GM21576 (cell line): Measurements from ENCODE around the gene MATN3.

ENCODE experiments used
- ATAC-seq: cut with Tn5 transposase; IDR thresholded peaks from one replicate; pipeline ENCODE4 v1.9.1; 2021; ENCODE audit warnings: mild to moderate bottlenecking, moderate library complexity; ENCODE audit not compliant: unreplicated experiment

MATN3 gene

DNA sequence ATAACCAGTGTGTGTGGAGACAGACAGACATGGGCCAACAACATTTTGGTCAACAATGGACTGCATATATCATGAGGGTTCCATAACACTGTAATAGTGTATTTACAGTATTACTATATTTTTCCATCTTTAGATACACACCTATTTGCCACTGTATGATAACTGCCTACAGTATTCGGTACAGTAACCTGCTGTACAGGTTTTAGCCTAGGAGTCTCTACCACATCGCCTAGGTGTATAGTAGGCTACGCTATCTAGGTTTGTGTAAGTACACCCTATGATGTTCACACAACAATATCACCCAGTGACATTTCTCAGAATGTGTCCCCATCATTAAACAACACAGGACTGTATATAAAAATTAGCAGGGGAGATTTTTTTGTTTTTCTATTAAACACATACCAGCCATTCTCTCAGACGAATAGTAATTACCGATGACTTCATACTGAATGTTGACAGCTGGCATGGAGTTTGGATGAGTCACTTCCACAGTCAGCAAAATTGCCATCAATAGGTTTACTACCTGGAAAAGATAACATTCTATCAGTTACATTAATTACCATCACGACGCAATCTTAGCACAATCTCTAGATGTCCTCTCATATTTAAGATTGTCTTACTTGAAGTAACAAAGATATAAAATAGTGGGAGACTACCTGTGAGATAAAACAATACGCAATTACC is 28.2 kb upstream of the MATN3 start:
- no peak for ATAC-seq

DNA sequence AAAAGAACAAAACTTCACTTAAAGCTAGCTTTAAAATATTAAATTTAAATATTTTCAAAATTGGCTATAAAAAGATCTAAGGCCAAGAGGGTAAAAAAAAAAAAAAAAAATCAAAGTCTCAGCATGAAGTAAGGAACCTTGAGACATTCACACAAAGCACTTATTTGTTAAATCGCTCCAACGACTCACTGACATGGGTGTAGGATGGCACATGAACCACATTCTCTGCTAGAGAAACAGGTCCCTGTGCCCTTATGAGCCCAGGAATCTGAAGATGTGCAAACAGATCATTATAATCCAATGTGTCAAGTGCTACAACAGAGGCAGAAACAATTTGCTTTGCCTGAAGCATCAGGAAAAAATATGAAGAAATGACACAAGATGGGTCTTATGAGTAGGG is 25.2 kb upstream of the MATN3 start:
- ATAC-seq, result no peak

DNA sequence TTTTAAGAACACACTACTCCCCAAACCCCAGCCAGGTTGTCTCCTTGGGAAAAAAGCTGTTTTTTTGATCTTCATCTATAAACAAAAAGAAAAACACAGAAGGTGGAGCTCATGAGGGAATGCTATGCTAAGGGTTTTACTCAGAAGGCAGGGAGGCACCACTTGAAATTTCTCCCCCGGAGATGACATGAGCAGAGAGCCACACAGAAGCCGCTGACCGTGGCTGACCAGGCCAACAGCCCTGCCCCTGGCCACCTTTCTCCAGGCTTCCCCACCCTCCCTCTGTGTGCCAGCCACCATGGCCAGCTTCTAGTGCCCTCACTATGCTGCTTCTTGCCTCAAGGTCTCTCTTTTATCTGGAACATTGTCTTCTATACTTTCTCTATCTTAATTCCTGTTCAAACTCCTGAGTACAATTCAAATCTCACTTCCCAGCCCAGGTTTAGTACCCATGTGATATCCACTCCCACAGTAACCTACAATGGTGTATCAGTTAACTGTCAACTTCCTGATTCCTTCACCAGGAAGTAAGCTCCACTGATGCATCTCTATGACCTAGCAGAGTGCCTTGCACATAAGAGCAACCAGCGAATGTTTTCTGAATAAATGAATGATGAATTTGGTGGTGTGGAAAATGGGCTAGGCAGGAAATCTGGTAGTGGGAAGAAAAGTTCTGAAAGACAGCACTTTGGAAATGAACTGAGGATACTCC is 23.6 kb upstream of the MATN3 start:
- no peak for ATAC-seq

DNA sequence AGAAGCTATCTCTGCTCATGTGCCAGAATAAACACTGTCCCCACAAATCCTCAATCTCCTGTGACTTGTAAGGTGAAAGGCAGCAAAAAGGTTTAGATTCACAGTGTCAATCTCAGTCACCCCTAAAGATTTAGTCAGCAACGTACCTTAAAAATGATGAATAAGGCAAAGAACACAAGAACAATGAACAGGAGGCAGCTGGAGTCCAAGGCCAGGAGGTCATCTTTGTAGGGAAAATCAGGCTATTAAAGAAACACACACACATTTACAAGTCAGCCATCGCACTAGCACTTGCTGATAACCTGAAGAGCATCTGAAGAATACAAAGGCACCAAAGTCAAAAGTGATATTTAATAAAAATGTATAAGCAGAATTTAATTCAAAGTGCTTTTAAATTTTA is 22.4 kb upstream of the MATN3 start:
- no peak for ATAC-seq

DNA sequence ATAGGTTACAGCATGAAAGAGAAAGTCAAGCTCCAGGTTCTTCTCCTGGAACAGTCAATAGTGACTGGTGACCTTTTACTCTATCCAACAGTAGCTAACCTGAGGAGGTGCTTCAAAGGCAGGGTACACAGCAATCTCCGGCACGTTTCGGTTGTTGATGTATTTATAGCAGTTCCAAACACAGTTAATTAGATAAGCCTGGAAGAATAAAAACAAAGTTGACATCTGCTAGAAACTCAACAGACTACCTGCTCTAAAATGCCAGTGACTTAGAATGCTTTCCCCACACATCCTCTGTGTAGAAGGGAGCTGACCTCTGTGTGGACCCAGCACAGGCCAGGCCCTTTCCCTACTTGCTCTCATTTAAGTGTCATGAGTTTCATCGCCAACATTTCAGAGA is 21.8 kb upstream of the MATN3 start:
- ATAC-seq, result no peak

DNA sequence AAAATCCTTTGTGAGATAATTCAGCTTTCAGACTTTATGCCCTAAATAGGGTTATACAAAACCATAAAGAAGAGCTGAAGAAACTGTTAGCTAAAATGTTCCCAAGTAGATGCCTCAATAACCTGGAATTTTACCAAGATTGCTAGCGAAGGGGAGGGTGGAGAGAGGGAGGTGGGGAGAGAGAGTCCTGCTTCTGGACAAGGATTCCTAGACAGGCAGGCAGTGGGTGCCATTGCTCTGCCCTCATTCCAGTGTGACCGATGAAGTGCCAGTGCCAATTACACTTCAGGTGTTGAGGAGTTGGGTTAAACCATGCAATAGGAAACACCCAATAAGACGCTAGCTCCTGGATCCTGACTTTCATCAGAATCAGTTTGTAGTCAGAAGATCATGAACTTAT is 20.9 kb upstream of the MATN3 start:
- ATAC-seq, result no peak

DNA sequence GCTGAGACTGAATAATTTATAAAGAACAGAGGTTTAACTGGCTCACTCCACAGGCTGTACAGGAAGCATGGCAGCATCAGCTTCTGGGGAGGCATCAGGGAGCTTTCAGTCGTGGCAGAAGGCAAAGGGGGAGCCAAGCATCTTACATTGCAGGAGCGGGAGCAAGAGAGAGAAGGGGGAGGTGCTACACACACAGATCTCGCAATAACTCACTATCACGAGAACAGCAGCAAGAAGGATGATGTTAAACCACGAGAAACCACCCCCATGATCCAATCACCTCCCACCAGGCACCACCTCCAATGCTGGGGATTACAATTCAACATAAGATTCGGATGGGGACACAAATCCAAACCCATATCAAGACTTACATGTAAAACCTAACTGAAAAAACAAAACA is 17.8 kb upstream of the MATN3 start:
- ATAC-seq, result no peak

DNA sequence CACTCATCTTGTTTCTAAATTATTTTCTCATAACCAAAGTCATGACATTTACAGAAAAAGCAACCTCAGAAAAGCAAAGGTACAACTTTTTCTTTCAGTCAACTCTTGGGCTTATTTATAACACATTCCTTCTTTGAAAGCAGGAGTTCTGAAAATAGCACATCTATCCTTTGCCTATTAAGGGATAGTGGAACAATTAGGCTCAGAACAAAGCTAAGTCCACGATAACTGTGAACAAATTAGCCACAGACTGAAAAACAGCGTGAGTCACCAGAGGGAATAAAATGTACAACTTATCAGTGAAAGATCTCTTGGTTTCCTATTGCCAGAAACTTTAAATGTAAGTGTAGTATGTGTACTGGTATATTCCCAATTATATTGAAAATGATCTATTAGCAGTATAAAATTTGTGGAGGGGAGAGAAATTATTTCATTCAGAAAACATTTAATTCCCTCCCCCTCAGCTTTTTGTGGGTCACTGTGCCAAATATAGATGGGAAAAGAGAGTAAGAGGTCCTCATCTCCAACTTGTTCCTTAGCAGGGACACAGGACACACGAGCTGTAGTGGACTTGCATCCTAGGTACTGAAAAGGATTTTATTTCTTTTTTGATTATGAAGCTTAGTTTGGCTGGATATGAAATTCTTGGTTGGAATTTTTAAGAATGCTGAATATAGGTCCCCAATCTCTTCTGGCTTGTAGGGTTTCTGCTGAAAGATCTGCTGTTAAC is 15.4 kb upstream of the MATN3 start:
- no peak for ATAC-seq

DNA sequence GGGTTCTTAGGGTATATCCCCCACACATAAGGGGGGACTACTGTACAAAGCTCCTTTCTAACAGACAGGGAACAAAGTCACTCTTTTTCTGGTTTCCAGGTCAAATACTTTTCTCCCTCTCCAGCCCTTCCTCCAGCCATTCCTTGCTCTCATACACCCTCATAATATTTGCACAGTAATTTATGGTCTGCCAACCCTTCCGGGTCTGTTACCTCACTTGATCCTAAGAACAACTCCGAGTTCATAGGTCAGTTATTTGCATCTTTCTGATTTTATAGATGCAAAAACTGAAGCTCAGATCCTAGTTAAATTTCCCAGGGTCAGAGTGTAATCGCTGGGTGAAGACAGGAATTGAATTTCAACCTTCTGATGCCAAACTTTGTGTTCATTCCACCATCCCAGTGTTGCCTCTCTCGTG is 14.8 kb upstream of the MATN3 start:
- no peak for ATAC-seq

DNA sequence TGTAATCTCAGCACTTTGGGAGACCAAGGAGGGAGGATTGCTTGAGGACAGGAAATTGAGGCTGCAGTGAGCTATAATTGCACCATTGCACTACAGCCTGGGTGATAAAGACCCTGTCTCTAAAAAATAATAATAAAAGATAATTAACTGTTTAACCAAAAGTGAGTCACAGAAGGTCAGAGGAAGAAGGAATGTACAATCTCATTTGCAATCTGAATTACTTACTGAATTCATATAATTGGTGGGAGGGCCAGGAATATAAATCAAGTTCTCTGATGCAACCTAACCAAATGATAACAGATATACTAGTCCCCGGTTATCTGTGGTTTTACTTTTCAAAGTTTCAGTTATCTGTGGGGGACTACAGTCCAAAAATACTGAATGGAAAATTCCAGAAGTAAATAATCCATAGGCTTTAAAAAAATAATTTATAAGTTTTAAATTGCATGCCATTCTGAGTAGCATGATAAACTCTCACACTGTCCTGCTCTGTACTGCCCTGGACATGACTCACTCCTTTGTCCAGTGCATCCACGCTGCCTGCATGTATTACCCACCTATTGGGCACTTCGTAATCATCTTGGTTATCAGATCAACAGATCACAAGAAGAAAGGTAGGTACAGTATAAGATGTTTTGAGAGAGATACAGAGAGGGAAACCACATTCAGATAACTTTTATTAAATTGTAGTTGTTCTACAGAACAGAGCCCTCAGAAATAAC is 12.8 kb upstream of the MATN3 start:
- no peak for ATAC-seq

DNA sequence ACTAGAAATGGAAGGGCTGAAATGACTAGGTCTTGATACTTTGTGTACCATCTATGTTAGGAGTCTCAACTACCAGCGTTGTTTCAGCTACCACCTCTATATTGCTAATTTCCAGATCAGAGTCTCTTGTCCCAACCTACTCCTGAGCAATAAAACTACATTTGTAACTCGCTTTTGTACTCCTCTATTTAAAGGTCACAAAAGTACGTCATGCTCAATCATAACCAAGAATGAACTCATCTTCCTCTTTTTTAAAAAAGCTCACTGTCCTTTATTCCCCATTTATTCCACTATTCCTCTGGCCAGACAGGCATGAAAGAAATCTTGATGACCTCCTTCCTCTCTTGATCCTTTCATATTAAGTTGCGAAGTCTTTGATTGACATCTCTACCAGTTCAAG is 11.2 kb upstream of the MATN3 start:
- no peak for ATAC-seq

DNA sequence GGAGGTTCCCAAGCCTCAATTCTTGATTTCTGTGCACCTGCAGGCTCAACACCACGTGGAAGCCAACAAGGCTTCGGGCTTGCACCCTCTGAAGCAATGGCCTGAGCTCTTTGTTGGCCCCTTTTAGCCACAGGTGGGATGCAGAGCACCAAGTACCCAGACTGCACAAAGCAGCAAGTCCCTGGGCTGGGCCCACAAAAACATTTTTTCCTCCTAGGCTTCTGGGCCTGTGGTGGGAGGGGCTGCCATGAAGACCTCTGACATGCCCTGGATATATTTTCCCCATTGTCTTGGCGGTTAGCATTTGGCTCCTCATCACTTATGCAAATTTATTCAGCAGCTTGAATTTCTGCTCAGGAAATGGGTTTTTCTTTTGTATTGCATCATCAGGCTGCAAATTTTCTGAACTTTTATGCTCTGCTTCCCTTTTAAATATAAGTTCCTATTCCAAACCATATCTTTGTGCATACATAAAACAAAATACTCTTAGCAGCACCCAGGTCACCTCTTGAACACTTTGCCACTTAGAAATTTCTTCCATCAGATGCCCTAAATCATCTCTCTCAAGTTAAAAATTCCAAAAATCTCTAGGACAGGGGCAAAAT is 9.0 kb upstream of the MATN3 start:
- ATAC-seq, result no peak

DNA sequence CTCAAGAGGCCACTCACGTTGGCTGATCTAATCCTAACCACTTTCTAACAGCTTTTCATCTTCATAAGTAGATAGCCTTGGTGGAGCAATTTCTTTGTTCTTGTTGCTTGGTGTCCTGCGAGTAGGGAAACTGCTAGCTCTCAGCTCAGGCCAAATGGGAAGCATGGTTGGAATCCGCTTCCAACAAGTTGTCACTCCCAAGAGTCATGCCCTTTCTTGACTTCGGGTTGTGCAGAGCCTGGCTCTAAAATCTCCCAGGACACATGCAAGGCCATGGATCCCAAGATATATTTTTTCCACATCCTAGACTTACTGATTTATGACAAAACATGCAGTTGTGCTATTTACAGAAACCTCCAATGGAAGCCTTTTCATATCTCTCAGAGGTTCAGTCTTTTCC is 7.3 kb upstream of the MATN3 start:
- no peak for ATAC-seq

DNA sequence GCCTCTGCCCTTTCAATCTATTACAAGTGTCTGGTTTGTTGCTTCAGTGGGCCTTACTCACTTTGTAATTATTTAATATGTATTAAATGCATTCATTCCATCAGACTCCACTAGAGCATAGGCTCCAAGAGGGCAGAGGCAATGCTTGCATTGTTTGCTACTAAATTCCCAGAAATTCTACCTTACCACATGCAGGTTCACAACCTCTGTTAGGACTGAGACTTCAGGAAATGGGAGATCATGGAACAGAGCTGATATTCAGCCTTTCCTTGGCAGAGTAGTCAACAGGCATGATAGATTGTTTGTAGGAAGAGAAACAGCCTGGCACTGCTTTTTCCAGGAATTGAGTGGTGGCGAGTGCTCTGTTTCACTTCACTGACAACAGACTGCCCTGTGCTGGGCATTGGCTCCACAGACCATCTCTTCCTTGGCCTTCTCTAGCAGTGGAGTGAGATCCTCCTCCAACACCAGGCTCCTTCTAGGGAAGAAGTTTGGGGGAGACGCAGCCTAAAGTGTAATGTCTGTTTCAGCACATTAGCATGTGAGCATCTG is 6.2 kb upstream of the MATN3 start:
- no peak for ATAC-seq

DNA sequence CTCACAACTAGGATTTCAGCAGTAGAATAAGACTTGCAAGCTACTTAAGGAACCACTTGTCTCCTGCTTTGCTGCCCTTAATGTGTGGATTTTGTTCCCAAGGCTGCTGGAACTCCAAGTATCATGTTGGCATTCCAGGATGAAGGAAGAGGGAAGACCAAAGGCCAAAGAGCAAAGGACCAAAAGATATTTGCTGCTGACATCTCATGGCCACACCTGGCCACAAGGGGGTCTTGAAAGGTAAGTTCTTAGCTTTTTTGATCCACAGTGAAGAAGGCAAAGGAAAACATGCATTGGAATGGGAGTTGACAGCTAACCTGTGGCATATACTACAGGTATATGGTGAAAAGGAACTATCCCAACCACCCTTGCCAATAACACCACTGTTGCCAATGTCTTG is 3.9 kb upstream of the MATN3 start:
- no peak for ATAC-seq

DNA sequence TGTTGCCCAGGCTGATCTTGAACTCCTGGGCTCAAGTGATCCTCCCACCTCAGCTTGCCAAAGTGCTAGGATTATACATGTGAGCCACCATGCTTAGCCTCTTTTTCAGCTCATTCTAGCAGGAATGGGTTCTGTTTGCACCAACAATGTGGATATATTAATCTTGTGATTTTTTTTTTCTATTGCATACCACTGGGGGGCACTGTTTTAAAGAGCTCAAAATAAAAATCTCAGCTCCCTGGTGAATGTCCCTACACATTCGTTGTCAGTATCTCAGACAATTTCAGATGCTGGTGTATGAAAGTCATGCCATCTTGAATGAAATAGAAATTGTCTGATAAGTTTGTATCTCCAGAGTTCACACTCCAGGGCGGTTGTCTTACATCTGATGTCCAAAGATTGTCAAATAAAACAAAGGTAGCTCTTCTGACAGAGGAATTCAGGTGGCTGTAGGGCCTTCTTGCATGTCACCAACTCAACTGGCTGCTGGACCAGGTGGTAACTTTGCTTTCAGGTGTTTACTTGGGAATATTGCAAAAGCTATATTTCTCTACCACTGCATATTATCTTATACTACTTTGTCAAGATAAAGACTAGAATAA is 3.1 kb upstream of the MATN3 start:
- ATAC-seq, result no peak

DNA sequence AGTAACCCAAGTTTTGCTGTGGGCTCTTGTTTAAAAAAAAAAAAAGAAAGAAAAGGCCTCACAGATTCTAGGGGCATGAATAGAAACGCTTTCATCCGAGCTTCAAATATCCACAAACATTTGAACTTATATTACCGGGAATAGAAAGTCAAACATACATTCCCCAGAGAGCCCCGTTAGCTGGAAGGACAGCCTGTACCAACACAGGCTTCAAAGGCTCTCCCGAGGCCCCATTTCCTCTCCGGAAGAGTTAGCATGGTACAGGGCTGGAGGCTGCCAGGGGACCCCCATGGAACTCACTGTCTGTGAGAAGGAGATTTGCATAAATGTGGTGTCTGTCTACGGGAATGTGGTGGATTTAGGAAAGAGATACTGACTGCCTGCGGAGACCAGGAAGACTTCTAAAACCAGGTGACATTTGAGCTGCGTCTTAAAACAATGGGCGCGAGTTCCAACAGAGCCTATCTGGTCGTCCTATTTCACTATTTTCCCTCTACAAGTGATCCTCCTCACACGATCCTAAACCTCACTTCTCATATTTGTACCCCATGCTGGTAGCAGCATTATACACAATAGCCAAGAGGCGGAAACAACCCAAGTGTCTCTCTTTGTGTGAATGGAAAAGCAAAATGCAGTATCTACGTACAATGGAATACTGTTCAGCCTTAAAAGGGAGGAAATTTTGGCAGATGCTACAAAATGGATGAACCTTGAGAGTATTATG is 820 bp upstream of the MATN3 start:
- ATAC-seq, result no peak

DNA sequence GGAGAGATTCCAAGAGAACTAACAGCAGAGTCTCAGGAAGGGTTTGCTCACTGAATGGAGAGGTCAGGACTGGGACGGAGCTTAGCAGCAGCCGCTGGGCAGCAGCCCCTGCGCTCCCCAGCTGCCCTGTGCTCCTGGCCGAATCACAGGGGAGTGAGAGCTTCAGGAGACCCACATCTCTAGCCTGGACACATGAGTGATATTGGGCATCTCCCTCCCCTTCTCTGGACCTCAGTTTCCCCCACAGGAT is 511 bp downstream of the MATN3 start:
- ATAC-seq, result no peak

DNA sequence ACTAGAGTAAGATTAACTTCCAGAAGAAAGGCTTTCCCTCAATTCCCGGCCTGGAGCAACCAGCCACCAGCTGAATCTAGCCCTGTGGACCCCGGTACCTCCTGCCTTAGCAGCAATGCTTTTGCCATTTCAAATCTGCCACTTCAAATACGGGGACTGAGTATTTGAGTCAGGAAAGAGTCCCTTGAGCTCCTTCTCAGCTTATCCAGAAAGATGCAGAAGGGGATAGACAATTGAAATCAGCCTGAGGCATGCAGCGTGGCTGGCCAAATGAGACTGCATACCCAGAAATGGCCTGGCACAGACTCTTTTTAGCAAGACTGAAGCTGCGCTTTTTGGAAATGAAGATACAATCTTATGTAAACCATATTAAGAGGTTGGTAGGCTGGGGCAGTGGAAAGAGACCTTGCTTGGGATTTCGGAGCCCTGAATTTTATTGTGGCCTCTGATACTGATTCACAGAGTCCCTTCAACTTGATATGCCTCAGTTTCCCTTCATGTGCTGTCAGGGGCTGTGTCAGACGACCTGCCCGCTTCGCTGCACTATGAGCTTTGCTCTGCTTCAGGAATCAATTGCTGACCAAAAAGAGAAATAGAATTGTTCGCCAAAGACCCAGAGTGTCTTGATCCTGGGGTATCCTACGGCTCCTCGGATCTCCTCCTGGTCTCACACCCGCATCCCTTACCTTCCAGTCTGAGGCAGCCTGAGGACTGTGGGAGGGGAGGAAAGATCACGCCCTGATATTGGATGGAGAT is 1.0 kb downstream of the MATN3 start:
- ATAC-seq, result no peak
